ENCODE results near the gene C21orf58. TPM values are rescaled to one million over a fixed set of nuclear protein-coding genes. Genes with fewer than 3 reads are reported as not detected.

The C21orf58 gene
- total RNA-seq, 1 experiment from 2014 or later = 35.1 TPM

GRCh38 chr21:46340998-46341397 is 17.3 kb upstream of the C21orf58 start:
- CTCF ChIA-PET = no interaction called here
- no peak for ATAC-seq
- Mint-ChIP-seq H3K4me1 (no peaks in the 10 kb centered on the region), H3K36me3 (peaks cover 56% of the 10 kb centered on the region), H3K27ac (no peak overlapping the region), H3K27me3 (ENCODE audit: low read depth) (no peaks in the 10 kb centered on the region), H3K9me3 (no peaks in the 10 kb centered on the region; the same call in 1 of the 2 replicates), H3K4me3 (no peak overlapping the region)
- TF ChIP-seq SMAD3 (CRISPR knock-in tag; IDR thresholded peaks at IDR 0.05; ENCODE audit: borderline replicate concordance) (no peak), FOXP4 (CRISPR knock-in tag; IDR thresholded peaks at IDR 0.05) (no peak), ZSCAN18 (CRISPR knock-in tag; IDR thresholded peaks at IDR 0.05) (no peak)
- POLR2A ChIA-PET = no interaction called here
- DNase-seq (ENCODE audit: low spot score) = no peak

- no peak for TF ChIP-seq STAT6 (CRISPR knock-in tag; conservative IDR thresholded peaks at IDR 0.05; ENCODE audit: low read depth)
- no peak for TF ChIP-seq TCF7 (CRISPR knock-in tag; IDR thresholded peaks at IDR 0.05; ENCODE audit: low read depth)
- no peak for TF ChIP-seq ZNF138 (CRISPR knock-in tag; conservative IDR thresholded peaks at IDR 0.05)
- TF ChIP-seq ZNF232 (CRISPR knock-in tag; IDR thresholded peaks at IDR 0.05) = no peak
- TF ChIP-seq ZNF281 (CRISPR knock-in tag; IDR thresholded peaks at IDR 0.05) = no peak
- no peak for TF ChIP-seq PRDM15 (CRISPR knock-in tag; IDR thresholded peaks at IDR 0.05)
- no peak for TF ChIP-seq CBFB (CRISPR knock-in tag; IDR thresholded peaks at IDR 0.05; ENCODE audit: low read depth)
- TF ChIP-seq OVOL2 (CRISPR knock-in tag; IDR thresholded peaks at IDR 0.05; ENCODE audit: borderline replicate concordance) = no peak
- no peak for TF ChIP-seq USF2 (CRISPR knock-in tag; IDR thresholded peaks at IDR 0.05)
- TF ChIP-seq ZNF512 (CRISPR knock-in tag; IDR thresholded peaks at IDR 0.05; ENCODE audit: borderline replicate concordance) = no peak
- TF ChIP-seq NFATC4 (CRISPR knock-in tag; IDR thresholded peaks at IDR 0.05) = no peak
- TF ChIP-seq ZNF121 (CRISPR knock-in tag; IDR thresholded peaks at IDR 0.05) = no peak
- TF ChIP-seq E2F1 (CRISPR knock-in tag; IDR thresholded peaks at IDR 0.05) = no peak
- no peak for TF ChIP-seq SMAD3 (CRISPR knock-in tag; IDR thresholded peaks at IDR 0.05; ENCODE audit: borderline replicate concordance)
- CTCF ChIA-PET = no interaction called here
- ATAC-seq (no peak), DNase-seq (ENCODE audit: low spot score) (no peak)
- Mint-ChIP-seq H3K4me1 (no peaks in the 10 kb centered on the region), H3K27ac (no peak overlapping the region), H3K27me3 (ENCODE audit: low read depth) (no peaks in the 10 kb centered on the region), H3K9me3 (no peaks in the 10 kb centered on the region; the same call in 1 of the 2 replicates), H3K36me3 (peaks cover 67% of the 10 kb centered on the region), H3K4me3 (no peak overlapping the region)
- POLR2A ChIA-PET = no interaction called here
These were observed 12.9 kb upstream of the C21orf58 start for GRCh38 chr21:46336603-46337002.
